Endothelial cell of umbilical vein (primary cell): ENCODE data around the gene PLBD2.

Experiments used
- EZH2 ChIP-seq: IDR thresholded peaks from 2 replicates; pipeline ENCODE4 v1.6.1; 2012; ENCODE audit warnings: borderline replicate concordance, low read depth, mild to moderate bottlenecking, moderate library complexity, low read length, inconsistent platforms; ENCODE audit not compliant: severe bottlenecking
- TF ChIP-seq, protein P1 (sequence below): IDR thresholded peaks from 2 replicates; pipeline ENCODE4 v1.6.1; 2011; ENCODE audit not compliant: insufficient read depth, insufficient read length

DNA sequence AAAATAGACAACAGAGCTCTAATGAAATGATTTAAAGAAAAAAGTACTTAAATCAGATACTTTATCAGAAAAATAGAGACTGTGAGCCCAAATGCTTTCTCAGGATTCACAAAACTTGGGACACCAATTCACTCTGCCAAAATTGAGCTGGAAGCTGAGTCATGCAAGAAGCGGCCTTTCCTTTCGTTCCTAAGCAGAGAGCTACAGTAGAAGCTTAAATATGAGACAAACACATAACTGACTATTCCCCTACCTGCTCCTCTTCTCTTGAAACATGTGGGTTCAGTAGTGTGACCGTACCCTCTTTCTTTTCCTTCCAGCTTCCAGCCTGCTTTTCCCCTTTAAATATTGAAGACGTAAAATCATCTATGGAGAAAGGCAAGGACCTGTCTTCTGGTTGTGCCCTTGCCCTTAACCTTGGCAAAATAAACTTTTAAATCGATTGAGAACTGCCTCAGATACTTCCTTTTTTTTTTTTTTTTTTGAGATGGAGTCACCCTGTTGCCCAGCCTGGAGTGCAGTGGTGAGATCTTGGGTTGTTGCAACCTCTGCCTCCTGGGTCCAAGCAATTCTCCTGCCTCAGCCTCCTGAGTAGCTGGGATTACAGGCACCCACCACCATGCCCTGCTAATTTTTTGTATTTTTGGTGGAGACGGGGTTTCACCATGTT lies 49.7 kb downstream of the PLBD2 start:
- TF ChIP-seq, protein P1, sequence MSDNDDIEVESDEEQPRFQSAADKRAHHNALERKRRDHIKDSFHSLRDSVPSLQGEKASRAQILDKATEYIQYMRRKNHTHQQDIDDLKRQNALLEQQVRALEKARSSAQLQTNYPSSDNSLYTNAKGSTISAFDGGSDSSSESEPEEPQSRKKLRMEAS = no peak
- no peak for TF ChIP-seq EZH2
